Mesendoderm (in vitro differentiated cells): ENCODE measurements around the gene VIL1. TPM values are rescaled to one million over a fixed set of nuclear protein-coding genes. Genes with fewer than 3 reads are reported as not detected.

Experiments used
- DNase-seq: peaks from one replicate; pipeline ENCODE4 v3.0.0; 2013
- H2AK5ac ChIP-seq: 2 replicates; pipeline ENCODE4 v1.6.1; 2013; ENCODE audit warnings: low read length, inconsistent platforms
- H2BK120ac ChIP-seq: 2 replicates; pipeline ENCODE4 v1.6.1; 2013; ENCODE audit warnings: low read depth, mild to moderate bottlenecking, low read length, moderate library complexity, mixed read lengths
- H2BK15ac ChIP-seq: replicated peaks from 2 replicates; pipeline ENCODE4 v1.6.1; 2013; ENCODE audit warnings: low read depth, mild to moderate bottlenecking, moderate library complexity
- H2BK5ac ChIP-seq: 2 replicates; pipeline ENCODE4 v1.6.1; 2013; ENCODE audit warnings: low read length, inconsistent platforms
- H3K18ac ChIP-seq: 2 replicates; pipeline ENCODE4 v1.6.1; 2013; ENCODE audit warnings: mild to moderate bottlenecking, low read length, mixed read lengths
- H3K23ac ChIP-seq: one replicate; pipeline ENCODE4 v1.6.1; 2013; ENCODE audit warnings: low read length
- H3K27ac ChIP-seq: 2 replicates; pipeline ENCODE4 v1.5.1; 2013; ENCODE audit warnings: low read depth, mild to moderate bottlenecking, inconsistent platforms, low read length, moderate library complexity
- H3K27me3 ChIP-seq: 2 replicates; pipeline ENCODE4 v1.6.1; 2013; ENCODE audit warnings: low read length, control low read depth, mild to moderate bottlenecking, inconsistent platforms; ENCODE audit not compliant: insufficient read depth, poor library complexity
- H3K36me3 ChIP-seq: 2 replicates; pipeline ENCODE4 v1.6.1; 2013; ENCODE audit warnings: low read length, inconsistent platforms; ENCODE audit not compliant: control insufficient read depth, insufficient read depth
- H3K4ac ChIP-seq: one replicate; pipeline ENCODE4 v1.6.1; 2013; ENCODE audit warnings: low read depth, mild to moderate bottlenecking, low read length, moderate library complexity
- H3K4me1 ChIP-seq: 2 replicates; pipeline ENCODE4 v1.6.1; 2013; ENCODE audit warnings: low read depth, low read length, inconsistent platforms; ENCODE audit not compliant: control insufficient read depth
- H3K4me2 ChIP-seq: 2 replicates; pipeline ENCODE4 v1.6.1; 2013; ENCODE audit warnings: low read length
- H3K4me3 ChIP-seq: 2 replicates; pipeline ENCODE4 v1.5.1; 2013; ENCODE audit warnings: mild to moderate bottlenecking, low read length
- H3K56ac ChIP-seq: one replicate; pipeline ENCODE4 v1.6.1; 2013; ENCODE audit warnings: low read length
- H3K79me1 ChIP-seq: 2 replicates; pipeline ENCODE4 v1.6.1; 2013; ENCODE audit warnings: low read length, inconsistent platforms
- H3K79me2 ChIP-seq: 2 replicates; pipeline ENCODE4 v1.6.1; 2013; ENCODE audit warnings: mild to moderate bottlenecking, low read length; ENCODE audit not compliant: control insufficient read depth, insufficient read depth
- H3K9ac ChIP-seq: 2 replicates; pipeline ENCODE4 v1.6.1; 2013; ENCODE audit warnings: low read length, inconsistent platforms
- H4K5ac ChIP-seq: one replicate; pipeline ENCODE4 v1.6.1; 2013; ENCODE audit warnings: low read length
- H4K8ac ChIP-seq: one replicate; pipeline ENCODE4 v1.6.1; 2013; ENCODE audit warnings: low read depth, mild to moderate bottlenecking, control low read depth, low read length, moderate library complexity
- WGBS: extraction: QIAGEN DNeasy Blood & Tissue Kit; methylation state at CpG from one replicate; pipeline ENCODE4 v1.1.7; 2013; ENCODE audit warnings: low lambda C conversion rate, missing lambda C conversion rate; ENCODE audit not compliant: insufficient coverage; ENCODE audit errors: extremely low coverage; 5-methylcytosine and 5-hydroxymethylcytosine counted together
- polyA plus RNA-seq, 2 experiments: library from polyadenylated mRNA; stranded (reverse); fragments of 200-250 nt; gene quantifications; one replicate each; pipeline ENCODE4 v1.2.3, GENCODE V29; 2013

VIL1 gene
- polyA plus RNA-seq (2013, experiment 1 of 2) = 6.1 TPM
- 6.5 TPM for polyA plus RNA-seq (2013, experiment 2 of 2)

- Histone ChIP-seq H2BK120ac (no peak within 1 kb of the TSS), H3K27me3 (no peaks in the 10 kb centered on the region), H3K56ac (peak within 1 kb of the TSS; percentile 25), H4K5ac (no peak within 1 kb of the TSS), H3K9ac (peak within 1 kb of the TSS; percentile 13), H2BK5ac (no peak within 1 kb of the TSS), H3K4me1 (peaks cover 5% of the 10 kb centered on the region), H3K27ac (no peak within 1 kb of the TSS), H4K8ac (no peak within 1 kb of the TSS), H3K79me2 (no peaks in the 10 kb centered on the region), H3K79me1 (no peaks in the 10 kb centered on the region), H3K4ac (no peak within 1 kb of the TSS), H3K18ac (no peak within 1 kb of the TSS), H3K23ac (no peak within 1 kb of the TSS), H2BK15ac (no peak within 1 kb of the TSS), H3K4me3 (no peak within 1 kb of the TSS), H3K36me3 (no peaks in the 10 kb centered on the region), H2AK5ac (no peak within 1 kb of the TSS), H3K4me2 (no peak within 1 kb of the TSS)
- no CpG with 5 or more reads among the region's 9 CpGs for WGBS
- peak; percentile 53 for DNase-seq
These were observed at the start of gene VIL1 for GRCh38 chr2:218418717-218419458. Gene VIL1 (plus strand): TSS chr2:218419123. CDS start chr2:218423779, 4,656 bp downstream.

GRCh38 chr2:218369330-218369729 is 49.6 kb upstream of the VIL1 start:
- no peak for DNase-seq
- H3K36me3 ChIP-seq = no peaks in the 10 kb centered on the region
- no CpG with 5 or more reads among the region's 2 CpGs for WGBS
- H3K4me2 ChIP-seq = no peak overlapping the region
- H3K4me1 ChIP-seq = no peaks in the 10 kb centered on the region
- no peak overlapping the region for H2BK120ac ChIP-seq
- H3K79me2 ChIP-seq = no peaks in the 10 kb centered on the region
- H3K18ac ChIP-seq = no peak overlapping the region
- no peak overlapping the region for H3K23ac ChIP-seq
- H3K27ac ChIP-seq = no peak overlapping the region
- no peak overlapping the region for H2BK5ac ChIP-seq
- H3K56ac ChIP-seq = no peak overlapping the region
- no peak overlapping the region for H3K9ac ChIP-seq
- no peak overlapping the region for H4K8ac ChIP-seq
- no peaks in the 10 kb centered on the region for H3K79me1 ChIP-seq
- H4K5ac ChIP-seq = no peak overlapping the region
- H2BK15ac ChIP-seq = no peak overlapping the region
- H3K27me3 ChIP-seq = no peaks in the 10 kb centered on the region
- H3K4ac ChIP-seq = no peak overlapping the region
- H2AK5ac ChIP-seq = no peak overlapping the region
- no peak overlapping the region for H3K4me3 ChIP-seq

- no peaks in the 10 kb centered on the region for H3K79me1 ChIP-seq
- no peak overlapping the region for H4K8ac ChIP-seq
- no peak for DNase-seq
- H3K4me3 ChIP-seq = no peak overlapping the region
- H3K4ac ChIP-seq = no peak overlapping the region
- H2BK5ac ChIP-seq = no peak overlapping the region
- no peaks in the 10 kb centered on the region for H3K36me3 ChIP-seq
- H3K4me1 ChIP-seq = no peaks in the 10 kb centered on the region
- H4K5ac ChIP-seq = no peak overlapping the region
- no peak overlapping the region for H3K23ac ChIP-seq
- H2BK120ac ChIP-seq = no peak overlapping the region
- H3K27me3 ChIP-seq = no peaks in the 10 kb centered on the region
- H3K18ac ChIP-seq = no peak overlapping the region
- no peak overlapping the region for H2AK5ac ChIP-seq
- H3K4me2 ChIP-seq = no peak overlapping the region
- WGBS = no CpG with 5 or more reads among the region's 11 CpGs
- no peak overlapping the region for H2BK15ac ChIP-seq
- no peaks in the 10 kb centered on the region for H3K79me2 ChIP-seq
- H3K9ac ChIP-seq = no peak overlapping the region
- no peak overlapping the region for H3K56ac ChIP-seq
- no peak overlapping the region for H3K27ac ChIP-seq
These were observed 48.4 kb upstream of the VIL1 start for GRCh38 chr2:218370410-218371063.

GRCh38 chr2:218371983-218372350 is 47.0 kb upstream of the VIL1 start:
- H3K4me3 ChIP-seq = no peak overlapping the region
- H3K4me2 ChIP-seq = no peak overlapping the region
- H3K79me2 ChIP-seq = no peaks in the 10 kb centered on the region
- H2BK5ac ChIP-seq = no peak overlapping the region
- no peak for DNase-seq
- no peak overlapping the region for H3K18ac ChIP-seq
- no peaks in the 10 kb centered on the region for H3K36me3 ChIP-seq
- H3K27ac ChIP-seq = no peak overlapping the region
- H2BK15ac ChIP-seq = no peak overlapping the region
- no peak overlapping the region for H3K56ac ChIP-seq
- no peak overlapping the region for H2AK5ac ChIP-seq
- H4K5ac ChIP-seq = no peak overlapping the region
- no peaks in the 10 kb centered on the region for H3K4me1 ChIP-seq
- no peak overlapping the region for H3K9ac ChIP-seq
- H3K27me3 ChIP-seq = no peaks in the 10 kb centered on the region
- no peak overlapping the region for H3K23ac ChIP-seq
- no peak overlapping the region for H4K8ac ChIP-seq
- H3K4ac ChIP-seq = no peak overlapping the region
- H3K79me1 ChIP-seq = no peaks in the 10 kb centered on the region
- H2BK120ac ChIP-seq = no peak overlapping the region

GRCh38 chr2:218374795-218375194 is 44.1 kb upstream of the VIL1 start:
- H2BK120ac ChIP-seq = no peak overlapping the region
- no peaks in the 10 kb centered on the region for H3K27me3 ChIP-seq
- no peak overlapping the region for H3K27ac ChIP-seq
- no peak overlapping the region for H3K4me3 ChIP-seq
- H3K23ac ChIP-seq = no peak overlapping the region
- no peak overlapping the region for H2BK15ac ChIP-seq
- DNase-seq = no peak
- H3K36me3 ChIP-seq = no peaks in the 10 kb centered on the region
- H2BK5ac ChIP-seq = no peak overlapping the region
- H3K79me2 ChIP-seq = no peaks in the 10 kb centered on the region
- no peak overlapping the region for H4K5ac ChIP-seq
- no peak overlapping the region for H3K4me2 ChIP-seq
- no peak overlapping the region for H3K18ac ChIP-seq
- H3K4me1 ChIP-seq = no peaks in the 10 kb centered on the region
- H2AK5ac ChIP-seq = no peak overlapping the region
- no peak overlapping the region for H3K4ac ChIP-seq
- WGBS = no CpG with 5 or more reads among the region's 4 CpGs
- H3K9ac ChIP-seq = no peak overlapping the region
- H3K79me1 ChIP-seq = no peaks in the 10 kb centered on the region
- H3K56ac ChIP-seq = no peak overlapping the region
- H4K8ac ChIP-seq = no peak overlapping the region
